Keratinocyte (primary cell): ENCODE results near the gene RANBP6. TPM values are rescaled to one million over a fixed set of nuclear protein-coding genes. Genes with fewer than 3 reads are reported as not detected.

ENCODE experiments used
- DNase-seq: peaks from one replicate; pipeline ENCODE4 v3.0.0-alpha.2; 2011; ENCODE audit warnings: low read depth, missing footprints, low spot score
- FAIRE-seq: peaks from 2 replicates; lab custom pipeline; 2011; peaks lifted over from hg19 to GRCh38; lab: Jason Lieb, UNC
- H2AFZ ChIP-seq: 2 replicates; pipeline ENCODE4 v1.6.0; 2012; ENCODE audit warnings: low read length, control low read depth, inconsistent platforms; ENCODE audit not compliant: control insufficient read depth
- H3K27ac ChIP-seq: 2 replicates; pipeline ENCODE4 v1.5.1; 2011; ENCODE audit warnings: low read length; ENCODE audit not compliant: control insufficient read depth, insufficient read depth
- H3K27me3 ChIP-seq: 3 replicates; pipeline ENCODE4 v1.6.0; 2011; ENCODE audit warnings: low read length; ENCODE audit not compliant: control insufficient read depth, insufficient read depth; ENCODE audit errors: extremely low read depth
- H3K36me3 ChIP-seq, 2 experiments: 2 replicates in 1 of 2; 3 replicates in 1 of 2; pipeline ENCODE4 v1.5.1; 2011; ENCODE audit warnings: low read length in 2 of 2, mild to moderate bottlenecking in 1 of 2; ENCODE audit not compliant: control insufficient read depth in 2 of 2, insufficient read depth in 2 of 2; ENCODE audit errors: extremely low read depth in 1 of 2
- H3K4me1 ChIP-seq: 3 replicates; pipeline ENCODE4 v1.5.1; 2011; ENCODE audit warnings: low read length; ENCODE audit not compliant: control insufficient read depth, insufficient read depth; ENCODE audit errors: extremely low read depth
- H3K4me2 ChIP-seq: 3 replicates; pipeline ENCODE4 v1.6.0; 2011; ENCODE audit warnings: low read depth, low read length; ENCODE audit not compliant: control insufficient read depth, insufficient read depth; ENCODE audit errors: extremely low read depth
- H3K4me3 ChIP-seq, 3 experiments: fragments of 200-600 bp in 1 of 3; sonication (generic) in 1 of 3; 2 replicates in 2 of 3; 3 replicates in 1 of 3; pipeline ENCODE4 v1.5.1; 2011 to 2016; ENCODE audit warnings: low read length in 3 of 3, mild to moderate bottlenecking in 3 of 3, control low read depth in 2 of 3, inconsistent platforms in 1 of 3, low read depth in 1 of 3, mixed read lengths in 1 of 3, mixed run types in 1 of 3, moderate library complexity in 1 of 3; ENCODE audit not compliant: control insufficient read depth in 2 of 3, insufficient read depth in 2 of 3; ENCODE audit errors: extremely low read depth in 1 of 3
- H3K79me2 ChIP-seq: 2 replicates; pipeline ENCODE4 v1.6.0; 2012; ENCODE audit warnings: low read length; ENCODE audit not compliant: control insufficient read depth, insufficient read depth
- H3K9ac ChIP-seq: 3 replicates; pipeline ENCODE4 v1.6.0; 2011; ENCODE audit warnings: low read length; ENCODE audit not compliant: control insufficient read depth, insufficient read depth; ENCODE audit errors: extremely low read depth
- H3K9me1 ChIP-seq: 3 replicates; pipeline ENCODE4 v1.6.0; 2011; ENCODE audit warnings: low read length; ENCODE audit not compliant: control insufficient read depth, insufficient read depth; ENCODE audit errors: extremely low read depth
- H3K9me3 ChIP-seq: 2 replicates; pipeline ENCODE4 v1.5.1; 2012; ENCODE audit warnings: low read depth, low read length; ENCODE audit not compliant: control insufficient read depth
- H4K20me1 ChIP-seq: 3 replicates; pipeline ENCODE4 v1.6.0; 2011; ENCODE audit warnings: low read length; ENCODE audit not compliant: control insufficient read depth, insufficient read depth; ENCODE audit errors: extremely low read depth
- CTCF ChIP-seq, 3 experiments: IDR thresholded peaks in 1 of 3; conservative IDR thresholded peaks in 1 of 3; optimal IDR thresholded peaks in 1 of 3; 2 replicates in 2 of 3; 3 replicates in 1 of 3; pipeline versions ENCODE3 to v1.5.1; 2011; ENCODE audit warnings: low read length in 3 of 3, mild to moderate bottlenecking in 3 of 3, moderate library complexity in 2 of 3, control low read depth in 1 of 3, inconsistent platforms in 1 of 3; ENCODE audit not compliant: insufficient read depth in 2 of 3; ENCODE audit errors: extremely low read depth in 1 of 3
- EZH2 ChIP-seq: IDR thresholded peaks from one replicate; pipeline ENCODE4 v1.6.1; 2012; ENCODE audit warnings: inconsistent platforms, mild to moderate bottlenecking, low read length, moderate library complexity
- dilution Hi-C: fragments of 300-500 bp; cut with MboI; formaldehyde crosslinking; loops from one replicate; pipeline ENCODE4 v1.7.0; 2020; ENCODE audit warnings: low sequenced_read_pairs; ENCODE audit not compliant: extremely low pct_ligation_motif_present
- polyA plus RNA-seq, 5 experiments: library from polyadenylated mRNA; depleted of rRNA in 3 of 5; stranded (reverse) in 3 of 5; stranded (forward) in 1 of 5; unstranded in 1 of 5; fragments of >200 nt; gene quantifications; 1 replicate in 1 of 5; 2 replicates in 3 of 5; 3 replicates in 1 of 5; pipeline versions ENCODE4 v1.2.1 to v1.2.3, GENCODE V29; 2011 to 2012; ENCODE audit warnings: missing spikeins in 2 of 5, low read depth in 1 of 5, low replicate concordance in 1 of 5

RANBP6 gene
- polyA plus RNA-seq, 1 donor (not counting 4 experiments of a cell fraction or from before 2014, with no cell fraction given), result 14.7 TPM

GRCh38 chr9:6055666-6056065 lies 40.2 kb upstream of the RANBP6 start:
- FAIRE-seq (no peak), DNase-seq (no peak)
- no peaks in the 10 kb centered on the region for H3K27me3 ChIP-seq
- H3K9me1 ChIP-seq, result no peaks in the 10 kb centered on the region
- H3K9ac ChIP-seq, result no peak overlapping the region
- H2AFZ ChIP-seq, result no peak overlapping the region
- H4K20me1 ChIP-seq, result no peaks in the 10 kb centered on the region
- H3K27ac ChIP-seq, result no peak overlapping the region
- no peak overlapping the region for H3K4me3 ChIP-seq
- no peak overlapping the region for H3K4me2 ChIP-seq
- dilution Hi-C loops, result no loop called here
- no peaks in the 10 kb centered on the region for H3K9me3 ChIP-seq
- TF ChIP-seq CTCF (optimal IDR thresholded peaks at IDR 0.05 in 1 of 3, IDR thresholded peaks at IDR 0.05 in 1 of 3, conservative IDR thresholded peaks at IDR 0.05 in 1 of 3; ENCODE audit: extremely low read depth in 1 of 3, insufficient read depth in 2 of 3, low read length in 3 of 3) (no peak), EZH2 (no peak)
- no peaks in the 10 kb centered on the region for H3K79me2 ChIP-seq
- no peaks in the 10 kb centered on the region for H3K36me3 ChIP-seq
- H3K4me1 ChIP-seq, result peaks cover 7% of the 10 kb centered on the region

GRCh38 chr9:6055216-6055615 lies 39.8 kb upstream of the RANBP6 start:
- Histone ChIP-seq H3K4me1 (peaks cover 7% of the 10 kb centered on the region), H4K20me1 (no peaks in the 10 kb centered on the region), H2AFZ (no peak overlapping the region), H3K9ac (no peak overlapping the region), H3K4me3 (no peak overlapping the region), H3K36me3 (no peaks in the 10 kb centered on the region), H3K79me2 (no peaks in the 10 kb centered on the region), H3K9me3 (no peaks in the 10 kb centered on the region), H3K27ac (no peak overlapping the region), H3K4me2 (no peak overlapping the region), H3K9me1 (no peaks in the 10 kb centered on the region), H3K27me3 (no peaks in the 10 kb centered on the region)
- dilution Hi-C loops, result no loop called here
- DNase-seq (peak; percentile 91), FAIRE-seq (peak; percentile 90)
- TF ChIP-seq CTCF (optimal IDR thresholded peaks at IDR 0.05 in 1 of 3, IDR thresholded peaks at IDR 0.05 in 1 of 3, conservative IDR thresholded peaks at IDR 0.05 in 1 of 3; ENCODE audit: extremely low read depth in 1 of 3, insufficient read depth in 2 of 3, low read length in 3 of 3), result peak; percentile 26 to 57 (median 33)
- no peak for TF ChIP-seq EZH2
